GM21576 (cell line): Measurements from ENCODE around the gene APOL2.
"Not testable (repeated sequence)": the region's sequence is repeated elsewhere in the genome, so short reads cannot be mapped to it uniquely, and the experiment has no call there.

Experiments
- ATAC-seq: cut with Tn5 transposase; IDR thresholded peaks from one replicate; pipeline ENCODE4 v1.9.1; 2021; ENCODE audit warnings: mild to moderate bottlenecking, moderate library complexity; ENCODE audit not compliant: unreplicated experiment

Gene APOL2

DNA sequence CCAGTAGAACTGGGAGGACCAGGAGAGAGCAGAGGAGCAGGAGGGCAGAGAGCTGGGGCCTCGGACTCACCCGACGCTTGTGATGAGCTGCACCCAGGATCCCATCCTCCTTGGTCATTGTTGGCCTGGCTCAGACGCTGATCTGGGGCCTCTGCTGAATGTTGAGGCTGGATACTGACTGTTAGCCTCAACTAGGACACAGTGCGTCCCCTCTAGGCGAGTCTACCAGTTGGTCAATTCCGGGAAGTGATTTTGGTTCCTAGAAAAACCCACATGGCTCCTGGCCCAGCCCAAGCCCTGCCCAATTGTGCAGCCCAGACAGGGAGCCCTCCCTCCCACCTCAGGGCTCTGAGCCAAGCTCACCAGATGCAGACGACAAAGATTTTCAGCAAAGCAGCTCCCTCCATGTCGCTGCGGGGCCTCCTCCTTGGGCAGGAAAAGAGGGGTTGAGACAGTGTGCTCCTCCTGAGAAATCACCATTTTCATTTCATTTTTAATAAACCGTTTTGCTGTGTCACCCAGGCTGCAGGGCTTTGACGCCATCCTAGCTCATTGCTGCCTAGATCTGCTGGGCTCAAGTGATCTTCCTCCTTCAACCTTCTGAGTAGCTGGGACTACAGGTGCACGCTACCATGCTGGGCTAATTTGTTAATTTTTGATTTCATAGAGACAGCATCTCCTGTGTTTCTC lies 37.6 kb downstream of the APOL2 start, which contains the start of gene APOL4:
Gene APOL4 (minus strand): TSS at position 180 of the 690 bp plus-strand sequence. CDS start 75 bp downstream, at position 105.
- no peak for ATAC-seq

GRCh38 chr22:36201025-36201424 lies 38.3 kb downstream of the APOL2 start:
- ATAC-seq: not testable (repeated sequence)

- no peak for ATAC-seq
Observed at GRCh38 chr22:36199001-36199551, 40.3 kb downstream of the APOL2 start.

GRCh38 chr22:36198536-36198935 lies 40.8 kb downstream of the APOL2 start:
- ATAC-seq: no peak

DNA sequence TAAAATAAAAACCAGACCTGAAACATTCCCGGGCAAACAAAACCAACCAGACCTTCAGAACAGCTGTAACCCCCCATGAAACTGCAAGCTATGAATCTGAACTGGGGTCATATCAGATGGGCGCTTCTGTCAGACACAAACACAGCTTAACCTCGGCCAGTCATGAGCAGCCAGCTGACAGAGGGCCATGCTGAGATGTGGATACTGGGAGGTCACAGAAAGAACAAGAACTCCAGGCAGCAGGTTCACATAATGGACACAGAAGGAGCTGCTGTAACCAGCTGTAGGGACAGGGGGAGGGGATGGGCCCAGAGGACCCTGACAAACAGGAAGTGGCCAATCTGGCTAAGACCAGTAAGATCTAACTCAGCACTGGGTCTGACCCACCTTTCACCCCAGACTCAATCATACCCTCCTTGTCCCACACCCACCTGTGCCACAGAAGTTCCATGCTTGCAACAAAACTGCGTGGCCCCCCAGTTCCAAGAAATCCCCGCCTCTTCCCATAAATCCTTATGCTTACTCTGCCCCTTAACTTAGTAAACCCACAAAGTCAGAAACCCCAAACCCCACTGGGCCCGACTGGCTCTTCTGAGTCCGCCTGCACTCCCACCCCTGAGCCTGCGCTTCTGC lies 41.7 kb downstream of the APOL2 start:
- ATAC-seq: no peak

- ATAC-seq: no peak
Observed at GRCh38 chr22:36197065-36197440, 42.3 kb downstream of the APOL2 start.

DNA sequence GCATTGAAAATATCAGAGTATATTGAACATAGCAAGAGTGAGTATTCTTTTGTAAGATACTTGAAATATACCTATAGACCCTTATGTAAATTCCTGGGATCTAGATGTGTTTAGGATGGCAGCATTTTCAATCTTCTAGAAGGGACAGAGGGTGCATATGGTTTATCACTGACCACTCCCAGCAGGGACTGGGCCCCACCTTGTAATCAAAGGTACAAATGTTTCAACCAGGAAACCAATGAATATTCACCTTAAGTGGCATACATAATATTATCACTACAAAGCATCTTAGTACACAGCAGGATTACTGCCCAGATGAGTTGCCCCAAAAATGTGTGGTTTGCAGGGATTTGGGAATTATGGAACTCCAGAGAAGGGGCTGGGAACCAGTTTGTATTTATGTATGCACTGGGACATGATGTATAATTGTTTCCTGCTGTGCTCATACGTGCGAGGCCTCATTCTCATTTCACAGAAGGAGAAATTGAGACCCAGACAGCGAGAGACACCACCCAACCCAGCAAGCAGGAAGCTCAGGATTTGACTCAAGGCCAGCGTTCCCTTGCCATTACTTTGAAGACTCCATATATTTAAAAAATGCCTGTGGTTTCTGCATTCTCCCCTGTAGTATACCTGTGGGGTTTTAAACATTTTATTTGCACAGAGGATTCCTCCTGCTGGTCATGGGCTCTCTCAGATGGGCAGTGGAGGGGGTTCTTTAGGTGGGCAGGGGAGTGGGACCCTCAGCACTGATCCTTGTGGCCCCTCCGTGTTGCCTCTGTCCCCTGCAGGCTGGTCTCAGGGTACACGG lies 42.9 kb downstream of the APOL2 start:
- no peak for ATAC-seq

GRCh38 chr22:36194971-36195370 lies 44.4 kb downstream of the APOL2 start:
- ATAC-seq: no peak

- ATAC-seq: no peak
Observed at GRCh38 chr22:36194385-36194784, 44.9 kb downstream of the APOL2 start.

GRCh38 chr22:36193577-36193976 lies 45.8 kb downstream of the APOL2 start:
- ATAC-seq: no peak

DNA sequence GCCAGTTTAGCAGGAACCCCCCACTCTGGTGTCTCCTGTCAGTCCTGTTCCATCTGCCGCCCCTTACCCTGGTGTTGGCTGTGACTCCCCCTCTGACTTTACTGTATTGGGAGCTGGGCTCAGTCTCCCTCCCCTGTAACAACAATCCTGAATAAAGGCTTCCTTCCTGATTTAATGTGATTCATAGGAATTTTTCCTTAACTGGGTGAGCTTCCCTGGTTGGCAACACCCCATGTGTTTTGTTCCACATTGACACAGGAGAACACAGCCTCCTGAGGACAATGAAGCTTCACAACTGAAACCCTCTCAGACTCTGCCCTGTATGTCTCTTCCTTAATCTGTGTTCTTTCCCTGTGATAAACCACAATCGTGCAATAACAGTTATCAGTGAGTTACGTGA lies 46.2 kb downstream of the APOL2 start:
- ATAC-seq: no peak

- ATAC-seq: no peak
Observed at GRCh38 chr22:36192542-36192941, 46.8 kb downstream of the APOL2 start.

- ATAC-seq: no peak
Observed at GRCh38 chr22:36191106-36191836, 48.1 kb downstream of the APOL2 start.

- ATAC-seq: not testable (repeated sequence)
Observed at GRCh38 chr22:36187862-36188261, 51.5 kb downstream of the APOL2 start.

- no peak for ATAC-seq
Observed at GRCh38 chr22:36185828-36186624, 53.3 kb downstream of the APOL2 start.

- no peak for ATAC-seq
Observed at GRCh38 chr22:36184433-36185025, 54.8 kb downstream of the APOL2 start.

DNA sequence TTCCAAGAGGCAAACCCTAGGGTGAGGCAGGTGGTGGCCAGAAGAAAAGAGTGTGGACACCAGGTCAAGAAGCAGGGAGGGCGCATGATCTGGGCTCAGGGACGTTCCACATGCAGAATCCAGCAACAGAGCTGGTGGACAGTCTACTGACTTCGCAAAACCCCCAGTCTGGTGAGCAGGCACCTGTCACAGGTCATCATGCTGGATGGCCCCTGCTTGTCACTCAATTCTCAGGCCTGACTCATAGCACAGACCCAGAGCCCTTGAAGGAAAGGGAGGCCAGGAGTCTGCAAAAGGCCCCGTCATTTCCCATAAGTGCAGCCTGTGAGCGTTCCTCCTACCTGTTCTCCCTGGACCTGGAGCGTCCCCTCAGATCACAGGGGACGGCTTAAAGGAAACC lies 55.9 kb downstream of the APOL2 start:
- no peak for ATAC-seq

DNA sequence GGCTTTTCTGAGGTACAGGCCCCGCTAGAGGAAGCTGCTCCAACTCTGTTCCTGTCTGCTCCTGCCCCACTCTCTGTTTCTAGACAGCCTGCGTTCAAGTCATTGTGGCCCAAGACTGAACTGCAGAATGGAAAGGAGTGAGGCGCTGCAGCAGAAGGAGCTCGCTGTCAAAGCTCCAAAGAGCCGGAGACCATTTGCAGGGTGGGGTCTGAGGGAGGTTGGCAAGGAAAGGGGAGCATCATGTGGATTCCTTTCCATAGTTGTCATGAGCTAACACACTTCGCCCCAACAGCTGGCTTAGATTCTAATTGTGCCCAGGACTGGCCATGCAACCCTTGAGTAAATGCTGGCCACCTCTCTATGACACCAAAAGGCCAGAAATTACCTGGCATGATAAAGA lies 56.5 kb downstream of the APOL2 start:
- ATAC-seq: no peak

DNA sequence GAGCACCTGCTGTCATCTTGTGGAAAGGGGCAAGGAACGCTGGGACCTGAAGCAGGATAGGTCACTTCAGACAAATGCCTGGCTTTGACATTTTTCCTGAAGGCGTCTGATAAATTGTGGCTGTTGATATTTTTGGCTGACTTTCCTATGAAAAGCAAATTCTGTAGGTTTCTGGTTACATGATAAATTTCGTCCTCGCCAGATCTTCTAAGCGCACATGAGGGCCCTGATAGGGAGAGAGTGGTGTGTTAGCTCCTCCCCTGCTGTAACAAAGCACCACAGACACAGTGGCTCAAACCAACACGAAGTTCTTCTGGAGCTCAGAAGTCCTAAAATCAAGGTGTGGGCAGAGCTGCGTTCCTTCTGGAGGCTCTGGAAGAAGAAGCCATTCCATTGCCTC lies 57.3 kb downstream of the APOL2 start:
- no peak for ATAC-seq

GRCh38 chr22:36180928-36181327 lies 58.4 kb downstream of the APOL2 start:
- ATAC-seq: no peak
